Activated CD4-positive, alpha-beta T cell treated with anti-CD3 and anti-CD28 coated beads for 36 hours (primary cell): ENCODE results near the gene PCCB. TPM values are rescaled to one million over a fixed set of nuclear protein-coding genes. Genes with fewer than 3 reads are reported as not detected.
A peak's percentile ranks its signal among the peaks of the same experiment; 100 is the strongest.

Experiments
- ATAC-seq: fragments of 200-7000 bp; cut with Tn5 transposase; one replicate; pipeline ENCODE4 v1.10.0; 2021; ENCODE audit warnings: mild to moderate bottlenecking, moderate library complexity
- CTCF ChIA-PET: fragments of 350-600 bp; sonication (Branson Sonifier 250); formaldehyde crosslinking; loops from one replicate; lab custom pipeline; 2021; ENCODE audit warnings: antibody characterized with exemption; lab: Charles Lee
- POLR2A ChIA-PET: fragments of 350-600 bp; sonication (Branson Sonifier 250); formaldehyde crosslinking; loops from one replicate; lab custom pipeline; 2021; ENCODE audit warnings: antibody characterized with exemption, inconsistent platforms; lab: Charles Lee
- DNase-seq: peaks from one replicate; pipeline ENCODE4 v3.0.0-alpha.2; 2020
- H3K27ac Mint-ChIP-seq: one replicate; pipeline ENCODE4 v1.8.0; 2021; ENCODE audit warnings: mixed read lengths
- H3K27me3 Mint-ChIP-seq: one replicate; pipeline ENCODE4 v1.8.0; 2021; ENCODE audit warnings: mixed read lengths
- H3K36me3 Mint-ChIP-seq: one replicate; pipeline ENCODE4 v1.8.0; 2021; ENCODE audit warnings: low read depth, mixed read lengths
- H3K4me1 Mint-ChIP-seq: one replicate; pipeline ENCODE4 v1.8.0; 2021; ENCODE audit warnings: mixed read lengths
- H3K4me3 Mint-ChIP-seq: one replicate; pipeline ENCODE4 v1.8.0; 2021; ENCODE audit warnings: mild to moderate bottlenecking, moderate library complexity, mixed read lengths
- H3K9me3 Mint-ChIP-seq: one replicate; pipeline ENCODE4 v1.8.0; 2021; ENCODE audit warnings: low read depth, mixed read lengths
- intact Hi-C, 2 experiments: fragments of 100-400 bp; cut with DNase I in 1 of 2; cut with micrococcal nuclease in 1 of 2; formaldehyde crosslinking; loops; one replicate each; pipeline versions ENCODE4 v1.14.2 to v1.15.1; 2022 to 2024; cut with DNase I, micrococcal nuclease
- total RNA-seq, 2 experiments: library from RNA; stranded (reverse); gene quantifications; one replicate each; pipeline ENCODE4 v1.2.3, GENCODE V29; 2021

PCCB gene
- total RNA-seq, 2 experiments from 2014 or later, result 45.3 to 51.8 TPM

GRCh38 chr3:136281966-136282520 lies 31.9 kb downstream of the PCCB start:
- CTCF ChIA-PET, result interaction anchor here (0.5 to 1.3 kb wide), 3 partner anchors 13 to 1005 kb away, joined by 3 to 4 read pairs (median 3); no protein-coding TSS in a partner anchor
- POLR2A ChIA-PET, result interaction anchor here (0.8 kb wide), 1 partner anchor 24 kb away, joined by 3 read pairs; no protein-coding TSS in a partner anchor

DNA sequence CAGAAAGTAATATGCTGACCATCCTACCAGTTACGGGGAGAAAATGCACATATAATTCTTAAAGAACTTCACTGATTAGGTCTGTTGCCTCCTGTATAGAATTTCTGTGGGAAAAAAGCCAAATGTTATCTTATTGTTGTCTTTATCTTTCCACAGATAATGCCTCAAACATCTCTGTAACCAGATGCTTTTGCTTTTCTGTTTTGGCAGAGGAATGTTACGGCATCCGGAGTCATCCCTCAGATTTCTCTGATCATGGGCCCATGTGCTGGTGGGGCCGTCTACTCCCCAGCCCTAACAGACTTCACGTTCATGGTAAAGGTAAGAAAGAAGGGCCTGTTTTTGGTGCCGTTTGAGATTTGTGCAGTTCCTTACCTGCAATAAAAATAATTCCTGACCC lies 33.5 kb downstream of the PCCB start:
- DNase-seq, result no peak
- ChIA-PET POLR2A (no interaction called here), CTCF (no interaction called here)
- Mint-ChIP-seq H3K27ac (no peak overlapping the region), H3K36me3 (peaks cover 55% of the 10 kb centered on the region), H3K4me1 (peaks cover 13% of the 10 kb centered on the region), H3K27me3 (no peaks in the 10 kb centered on the region), H3K4me3 (no peak overlapping the region), H3K9me3 (peaks cover 17% of the 10 kb centered on the region)
- no peak for ATAC-seq
- intact Hi-C loops, result no loop called here

More at GRCh38 chr3:136281966-136282520, 31.9 kb downstream of the PCCB start:
- Mint-ChIP-seq H3K27me3 (no peaks in the 10 kb centered on the region), H3K4me3 (no peak overlapping the region), H3K9me3 (peaks cover 23% of the 10 kb centered on the region), H3K27ac (no peak overlapping the region), H3K4me1 (peaks cover 13% of the 10 kb centered on the region), H3K36me3 (peaks cover 59% of the 10 kb centered on the region)
- DNase-seq (no peak), ATAC-seq (no peak)
- intact Hi-C loops, result no loop called here

GRCh38 chr3:136291302-136291701 lies 41.2 kb downstream of the PCCB start:
- CTCF ChIA-PET, result interaction anchor here (0.5 to 0.9 kb wide), 2 partner anchors 633 to 725 kb away, joined by 3 to 4 read pairs; no protein-coding TSS in a partner anchor
- H3K36me3 Mint-ChIP-seq, result peaks cover 34% of the 10 kb centered on the region
- H3K4me3 Mint-ChIP-seq, result no peak overlapping the region
- POLR2A ChIA-PET, result no interaction called here
- intact Hi-C loops, result no loop called here
- no peaks in the 10 kb centered on the region for H3K4me1 Mint-ChIP-seq
- ATAC-seq (no peak), DNase-seq (no peak)
- H3K27me3 Mint-ChIP-seq, result no peaks in the 10 kb centered on the region
- no peak overlapping the region for H3K27ac Mint-ChIP-seq
- H3K9me3 Mint-ChIP-seq, result no peaks in the 10 kb centered on the region

- Mint-ChIP-seq H3K4me1 (no peaks in the 10 kb centered on the region), H3K9me3 (no peaks in the 10 kb centered on the region), H3K27me3 (no peaks in the 10 kb centered on the region), H3K36me3 (peaks cover 26% of the 10 kb centered on the region), H3K4me3 (no peak overlapping the region), H3K27ac (no peak overlapping the region)
- intact Hi-C loops, result no loop called here
- DNase-seq (no peak), ATAC-seq (no peak)
- ChIA-PET POLR2A (no interaction called here), CTCF (no interaction called here)
Observed at GRCh38 chr3:136292500-136292899, 42.4 kb downstream of the PCCB start.

- no peaks in the 10 kb centered on the region for H3K27me3 Mint-ChIP-seq
- no peak overlapping the region for H3K27ac Mint-ChIP-seq
- no peak overlapping the region for H3K4me3 Mint-ChIP-seq
- H3K4me1 Mint-ChIP-seq, result no peaks in the 10 kb centered on the region
- ATAC-seq (no peak), DNase-seq (no peak)
- H3K9me3 Mint-ChIP-seq, result no peaks in the 10 kb centered on the region
- ChIA-PET CTCF (interaction anchor here (0.8 to 1.1 kb wide), 2 partner anchors 13 to 721 kb away, joined by 3 read pairs; no protein-coding TSS in a partner anchor), POLR2A (no interaction called here)
- peaks cover 27% of the 10 kb centered on the region for H3K36me3 Mint-ChIP-seq
- intact Hi-C loops, result no loop called here
Observed at GRCh38 chr3:136293279-136293678, 43.1 kb downstream of the PCCB start.

DNA sequence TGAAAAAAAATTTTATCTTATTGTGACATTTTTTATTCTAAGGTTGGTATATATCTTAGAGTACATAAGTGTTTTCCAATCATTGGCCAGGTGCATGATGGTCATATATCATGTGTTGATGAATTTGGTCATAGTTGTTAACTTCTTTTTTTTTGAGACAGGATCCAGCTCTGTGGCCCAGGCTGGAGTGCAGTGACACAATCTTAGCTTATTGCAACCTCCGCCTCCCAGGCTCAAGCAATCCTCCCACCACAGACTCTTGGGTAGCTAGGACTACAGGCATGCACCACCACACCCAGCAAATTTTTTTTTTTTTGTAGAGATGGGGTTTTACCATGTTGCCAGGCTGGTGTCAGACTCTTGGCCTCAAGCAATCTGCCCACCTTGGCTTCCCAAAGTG lies 44.0 kb downstream of the PCCB start:
- H3K27ac Mint-ChIP-seq, result no peak overlapping the region
- DNase-seq (no peak), ATAC-seq (no peak)
- intact Hi-C loops, result no loop called here
- no peaks in the 10 kb centered on the region for H3K4me1 Mint-ChIP-seq
- no peak overlapping the region for H3K4me3 Mint-ChIP-seq
- CTCF ChIA-PET, result interaction anchor here (0.8 to 1.8 kb wide), 3 partner anchors 12 to 720 kb away, joined by 3 to 4 read pairs (median 3); no protein-coding TSS in a partner anchor
- POLR2A ChIA-PET, result no interaction called here
- no peaks in the 10 kb centered on the region for H3K27me3 Mint-ChIP-seq
- peaks cover 32% of the 10 kb centered on the region for H3K36me3 Mint-ChIP-seq
- H3K9me3 Mint-ChIP-seq, result no peaks in the 10 kb centered on the region

- ChIA-PET CTCF (no interaction called here), POLR2A (no interaction called here)
Observed at GRCh38 chr3:136296960-136297359, 46.8 kb downstream of the PCCB start.

DNA sequence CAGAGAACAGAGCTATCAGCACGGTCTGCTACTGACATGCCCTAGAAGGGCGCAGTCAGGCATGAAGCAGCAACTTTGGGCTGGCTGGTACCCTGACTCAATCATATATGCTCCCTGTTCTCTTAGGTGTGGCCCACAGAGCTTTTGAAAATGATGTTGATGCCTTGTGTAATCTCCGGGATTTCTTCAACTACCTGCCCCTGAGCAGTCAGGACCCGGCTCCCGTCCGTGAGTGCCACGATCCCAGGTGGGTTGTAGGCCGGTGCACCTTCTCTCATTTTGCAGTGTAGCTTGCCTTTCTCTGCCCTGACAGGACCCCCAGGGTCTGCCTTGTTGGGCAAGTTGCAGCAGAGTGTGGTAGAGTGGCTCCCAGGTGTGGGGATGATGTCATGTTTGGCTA lies 47.7 kb downstream of the PCCB start:
- Mint-ChIP-seq H3K27me3 (no peaks in the 10 kb centered on the region), H3K4me3 (no peak overlapping the region), H3K9me3 (no peaks in the 10 kb centered on the region), H3K4me1 (no peaks in the 10 kb centered on the region), H3K36me3 (peaks cover 29% of the 10 kb centered on the region), H3K27ac (no peak overlapping the region)
- POLR2A ChIA-PET, result no interaction called here
- intact Hi-C loops, result no loop called here
- ATAC-seq, result no peak
- CTCF ChIA-PET, result interaction anchor here (0.6 kb wide), 1 partner anchor 93 kb away, joined by 3 read pairs; no protein-coding TSS in a partner anchor
- DNase-seq, result no peak

More at GRCh38 chr3:136296960-136297359, 46.8 kb downstream of the PCCB start:
- ATAC-seq (no peak), DNase-seq (no peak)
- intact Hi-C loops, result no loop called here
- Mint-ChIP-seq H3K9me3 (no peaks in the 10 kb centered on the region), H3K4me3 (no peak overlapping the region), H3K36me3 (peaks cover 32% of the 10 kb centered on the region), H3K27me3 (no peaks in the 10 kb centered on the region), H3K4me1 (no peaks in the 10 kb centered on the region), H3K27ac (no peak overlapping the region)

DNA sequence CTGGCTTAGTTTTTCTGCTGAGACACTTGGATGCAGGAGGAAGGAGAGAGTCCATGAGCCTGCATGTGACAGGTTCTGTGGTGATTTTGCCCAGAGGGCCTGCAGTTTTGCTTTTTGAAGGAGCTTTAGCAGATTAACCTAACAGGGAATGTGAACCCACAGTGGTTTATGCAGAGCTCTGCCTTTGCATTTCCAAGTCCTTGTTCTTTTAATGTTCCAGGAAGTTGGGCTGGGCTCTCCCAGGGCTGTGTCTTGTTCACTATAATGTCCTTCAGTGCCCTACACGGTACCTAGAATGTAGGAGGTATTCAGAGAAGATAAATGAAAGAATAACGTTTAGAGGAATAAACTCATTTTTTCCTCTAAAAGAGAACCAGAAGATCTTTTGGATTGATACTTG lies 50.3 kb downstream of the PCCB start:
- Mint-ChIP-seq H3K4me1 (no peaks in the 10 kb centered on the region), H3K4me3 (no peak overlapping the region), H3K27me3 (no peaks in the 10 kb centered on the region), H3K27ac (no peak overlapping the region), H3K36me3 (peaks cover 24% of the 10 kb centered on the region), H3K9me3 (no peaks in the 10 kb centered on the region)
- ChIA-PET POLR2A (no interaction called here), CTCF (interaction anchor here (0.5 kb wide), 1 partner anchor 1671 kb away, joined by 4 read pairs; no protein-coding TSS in a partner anchor)
- ATAC-seq (no peak), DNase-seq (no peak)
- intact Hi-C loops, result loop anchor here in 1 of 2 experiments (10.0 kb wide), 1 partner anchor 714 kb away; no protein-coding TSS in a partner anchor

GRCh38 chr3:136305879-136306278 lies 55.7 kb downstream of the PCCB start:
- Mint-ChIP-seq H3K36me3 (peaks cover 33% of the 10 kb centered on the region), H3K4me1 (no peaks in the 10 kb centered on the region), H3K27ac (no peak overlapping the region), H3K27me3 (no peaks in the 10 kb centered on the region), H3K9me3 (peaks cover 7% of the 10 kb centered on the region), H3K4me3 (no peak overlapping the region)
- ChIA-PET POLR2A (interaction anchor here (0.9 kb wide), 1 partner anchor 24 kb away, joined by 3 read pairs; no protein-coding TSS in a partner anchor), CTCF (interaction anchor here (0.7 to 1.6 kb wide), 7 partner anchors 11 to 1723 kb away, joined by 3 to 6 read pairs (median 3); no protein-coding TSS in a partner anchor)
- ATAC-seq (peak; percentile 44), DNase-seq (no peak)
- intact Hi-C loops, result loop anchor here (1.0 to 10.0 kb wide), 4 partner anchors 229 to 709 kb away; partner anchors contain the start of gene STAG1 (in 1 of the 2)

- DNase-seq (no peak), ATAC-seq (no peak)
- intact Hi-C loops, result no loop called here
- POLR2A ChIA-PET, result no interaction called here
- no peak overlapping the region for H3K4me3 Mint-ChIP-seq
- H3K4me1 Mint-ChIP-seq, result no peaks in the 10 kb centered on the region
- peaks cover 28% of the 10 kb centered on the region for H3K36me3 Mint-ChIP-seq
- no peaks in the 10 kb centered on the region for H3K27me3 Mint-ChIP-seq
- H3K27ac Mint-ChIP-seq, result no peak overlapping the region
- CTCF ChIA-PET, result interaction anchor here (0.7 to 1.0 kb wide), 2 partner anchors 22 to 400 kb away, joined by 3 read pairs; no protein-coding TSS in a partner anchor
- peaks cover 3% of the 10 kb centered on the region for H3K9me3 Mint-ChIP-seq
Observed at GRCh38 chr3:136311261-136311660, 61.1 kb downstream of the PCCB start.

DNA sequence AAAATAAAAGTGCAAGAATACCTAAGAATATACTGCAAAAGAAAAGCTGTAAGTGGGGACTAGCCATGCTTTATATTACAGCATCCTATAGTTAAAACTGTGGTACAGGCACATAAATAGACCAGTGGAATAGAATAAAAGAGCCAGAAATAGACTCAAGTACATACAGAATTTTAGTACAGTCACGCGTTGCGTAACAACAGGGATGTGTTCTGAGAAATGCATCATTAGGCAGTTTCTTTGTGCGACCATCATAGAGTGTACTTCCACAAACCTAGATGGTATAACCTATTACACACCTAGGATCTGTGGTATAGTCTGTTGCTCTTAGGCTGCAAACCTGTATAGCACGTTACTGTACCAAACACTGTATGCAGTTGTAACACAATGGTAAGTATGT lies 61.8 kb downstream of the PCCB start:
- no peaks in the 10 kb centered on the region for H3K27me3 Mint-ChIP-seq
- ChIA-PET POLR2A (no interaction called here), CTCF (no interaction called here)
- intact Hi-C loops, result no loop called here
- H3K27ac Mint-ChIP-seq, result no peak overlapping the region
- no peaks in the 10 kb centered on the region for H3K9me3 Mint-ChIP-seq
- no peak for ATAC-seq
- no peak overlapping the region for H3K4me3 Mint-ChIP-seq
- peaks cover 30% of the 10 kb centered on the region for H3K36me3 Mint-ChIP-seq
- no peaks in the 10 kb centered on the region for H3K4me1 Mint-ChIP-seq
- DNase-seq, result no peak
